H1 (cell line): ENCODE measurements around the gene EBF3. TPM values are rescaled to one million over a fixed set of nuclear protein-coding genes. Genes with fewer than 3 reads are reported as not detected.

Source experiments
- CTCF ChIA-PET: fragments of 300-600 bp; sonication (Branson Sonifier 250); formaldehyde crosslinking; loops from one replicate; lab custom pipeline; 2021; ENCODE audit not compliant: partially characterized antibody; lab: Charles Lee
- POLR2A ChIA-PET: fragments of 300-600 bp; sonication (Branson Sonifier 250); formaldehyde crosslinking; loops from one replicate; lab custom pipeline; 2021; ENCODE audit warnings: inconsistent platforms; ENCODE audit not compliant: partially characterized antibody; lab: Charles Lee
- DNase-seq, 2 experiments: peaks; one replicate each; pipeline versions ENCODE4 v3.0.0 to v3.0.0-alpha.2; 2010 to 2022; ENCODE audit warnings: low spot score in 2 of 2, low read depth in 1 of 2, mixed read lengths in 1 of 2
- FAIRE-seq: peaks from 2 replicates; lab custom pipeline; 2011; peaks lifted over from hg19 to GRCh38; lab: Jason Lieb, UNC
- H2AFZ ChIP-seq: 2 replicates; pipeline ENCODE4 v1.8.1; 2012; ENCODE audit warnings: low read length, inconsistent platforms
- H2AK5ac ChIP-seq: 2 replicates; pipeline ENCODE4 v1.6.1; 2013; ENCODE audit warnings: low read depth, low read length
- H2BK120ac ChIP-seq: replicated peaks from 2 replicates; pipeline ENCODE3; 2013; ENCODE audit warnings: low read depth, low read length, inconsistent platforms
- H2BK12ac ChIP-seq: 2 replicates; pipeline ENCODE4 v1.6.1; 2013; ENCODE audit warnings: low read depth, low read length
- H2BK15ac ChIP-seq: 2 replicates; pipeline ENCODE4 v1.6.1; 2013; ENCODE audit warnings: low read length
- H2BK20ac ChIP-seq: 2 replicates; pipeline ENCODE4 v1.6.1; 2013; ENCODE audit warnings: low read length
- H2BK5ac ChIP-seq: 2 replicates; pipeline ENCODE4 v1.6.1; 2013; ENCODE audit warnings: low read depth, low read length
- H3K14ac ChIP-seq: 2 replicates; pipeline ENCODE4 v1.6.1; 2013; ENCODE audit warnings: inconsistent platforms; ENCODE audit not compliant: insufficient read length
- H3K18ac ChIP-seq: 2 replicates; pipeline ENCODE4 v1.6.1; 2013; ENCODE audit warnings: low read length; ENCODE audit errors: extremely low read depth
- H3K23ac ChIP-seq: 2 replicates; pipeline ENCODE4 v1.6.1; 2013; ENCODE audit warnings: inconsistent platforms; ENCODE audit not compliant: insufficient read length
- H3K23me2 ChIP-seq: 2 replicates; pipeline ENCODE4 v1.6.1; 2013; ENCODE audit warnings: low read depth, low read length
- H3K27ac ChIP-seq: 2 replicates; pipeline ENCODE4 v1.6.1; 2011; ENCODE audit warnings: low read depth, low read length, inconsistent platforms
- H3K27me3 ChIP-seq, 4 experiments: replicated peaks in 1 of 4; 1 replicate in 1 of 4; 2 replicates in 3 of 4; pipeline versions ENCODE4 v1.6.1 to v1.8.1; 2011 to 2013; ENCODE audit warnings: low read length in 3 of 4, mild to moderate bottlenecking in 3 of 4, inconsistent platforms in 2 of 4, mixed read lengths in 2 of 4, moderate library complexity in 1 of 4; ENCODE audit not compliant: control insufficient read depth in 3 of 4, insufficient read depth in 3 of 4; ENCODE audit errors: extremely low read depth in 1 of 4
- H3K36me3 ChIP-seq, 4 experiments: 2 replicates each; pipeline versions ENCODE4 v1.6.1 to v1.8.1; 2011 to 2013; ENCODE audit warnings: mild to moderate bottlenecking in 4 of 4, low read length in 3 of 4, moderate library complexity in 2 of 4, control low read depth in 1 of 4, inconsistent platforms in 1 of 4; ENCODE audit not compliant: insufficient read depth in 4 of 4, control insufficient read depth in 2 of 4
- H3K4ac ChIP-seq: replicated peaks from 2 replicates; pipeline ENCODE3; 2013; ENCODE audit warnings: low read length, low read depth, mixed read lengths, inconsistent platforms; ENCODE audit not compliant: insufficient read length
- H3K4me1 ChIP-seq, 4 experiments: replicated peaks in 1 of 4; 1 replicate in 1 of 4; 2 replicates in 3 of 4; pipeline versions ENCODE4 v1.6.1 to v1.8.1; 2011 to 2013; ENCODE audit warnings: low read length in 3 of 4, inconsistent platforms in 2 of 4, mixed read lengths in 1 of 4; ENCODE audit not compliant: insufficient read depth in 4 of 4, control insufficient read depth in 3 of 4
- H3K4me2 ChIP-seq, 2 experiments: 2 replicates each; pipeline versions ENCODE4 v1.6.1 to v1.8.1; 2011 to 2013; ENCODE audit warnings: low read depth in 2 of 2, low read length in 2 of 2, control low read depth in 1 of 2, inconsistent platforms in 1 of 2, mild to moderate bottlenecking in 1 of 2; ENCODE audit not compliant: insufficient read depth in 1 of 2
- H3K4me3 ChIP-seq, 4 experiments: fragments of 200-600, 300-600 bp in 1 of 4; sonication (generic), shearing (Covaris generic), sonication (Bioruptor Twin) in 1 of 4; 2 replicates each; pipeline versions ENCODE4 v1.5.1 to v1.8.1; 2011 to 2016; ENCODE audit warnings: low read length in 4 of 4, low read depth in 3 of 4, control low read depth in 2 of 4, inconsistent platforms in 2 of 4, mild to moderate bottlenecking in 2 of 4, mixed read lengths in 1 of 4, moderate library complexity in 1 of 4; ENCODE audit not compliant: insufficient read depth in 2 of 4; ENCODE audit errors: extremely low read depth in 1 of 4
- H3K56ac ChIP-seq: replicated peaks from 2 replicates; pipeline ENCODE3; 2013; ENCODE audit warnings: low read depth, mild to moderate bottlenecking, mixed read lengths, low read length, inconsistent platforms; ENCODE audit not compliant: insufficient read length
- H3K79me1 ChIP-seq: 2 replicates; pipeline ENCODE4 v1.6.1; 2013; ENCODE audit warnings: low read depth, low read length, control low read depth
- H3K79me2 ChIP-seq, 2 experiments: 2 replicates each; pipeline versions ENCODE4 v1.6.1 to v1.8.1; 2012 to 2013; ENCODE audit warnings: low read length in 2 of 2, mild to moderate bottlenecking in 2 of 2, inconsistent platforms in 1 of 2; ENCODE audit not compliant: insufficient read depth in 2 of 2, control insufficient read depth in 1 of 2
- H3K9ac ChIP-seq, 4 experiments: replicated peaks in 1 of 4; 1 replicate in 1 of 4; 2 replicates in 3 of 4; pipeline versions ENCODE4 v1.6.1 to v1.8.1; 2011 to 2013; ENCODE audit warnings: low read depth in 3 of 4, low read length in 3 of 4, control low read depth in 2 of 4, mild to moderate bottlenecking in 2 of 4, moderate library complexity in 2 of 4, inconsistent platforms in 1 of 4; ENCODE audit errors: extremely low read depth in 1 of 4
- H3K9me3 ChIP-seq, 2 experiments: 2 replicates each; pipeline versions ENCODE4 v1.6.1 to v1.8.1; 2012 to 2013; ENCODE audit warnings: mild to moderate bottlenecking in 2 of 2, moderate library complexity in 2 of 2, control low read depth in 1 of 2, inconsistent platforms in 1 of 2, low read depth in 1 of 2, low read length in 1 of 2, mixed read lengths in 1 of 2; ENCODE audit not compliant: insufficient read depth in 2 of 2
- H4K20me1 ChIP-seq, 2 experiments: replicated peaks in 1 of 2; 2 replicates each; pipeline versions ENCODE3 to v1.8.1; 2011 to 2013; ENCODE audit warnings: inconsistent platforms in 2 of 2, low read length in 2 of 2, mild to moderate bottlenecking in 1 of 2; ENCODE audit not compliant: insufficient read depth in 2 of 2, control insufficient read depth in 1 of 2
- H4K5ac ChIP-seq: 2 replicates; pipeline ENCODE4 v1.6.1; 2013; ENCODE audit warnings: low read length, low read depth, mixed read lengths, inconsistent platforms; ENCODE audit not compliant: insufficient read length
- H4K8ac ChIP-seq: 2 replicates; pipeline ENCODE4 v1.8.0; 2013; ENCODE audit warnings: mild to moderate bottlenecking, moderate library complexity, low read length, inconsistent platforms; ENCODE audit not compliant: insufficient read depth; ENCODE audit errors: extremely low read depth
- H4K91ac ChIP-seq: replicated peaks from 2 replicates; pipeline ENCODE3; 2013; ENCODE audit warnings: low read length, mixed read lengths, inconsistent platforms; ENCODE audit not compliant: insufficient read length
- BRCA1 ChIP-seq: IDR thresholded peaks from 2 replicates; pipeline ENCODE4 v1.6.1; 2012; ENCODE audit warnings: low read depth, low read length, improper control_type of control experiment
- CTBP2 ChIP-seq: IDR thresholded peaks from 2 replicates; pipeline ENCODE4 v1.7.0; 2011; ENCODE audit warnings: borderline replicate concordance, mild to moderate bottlenecking, moderate library complexity, mixed read lengths, low read length; ENCODE audit not compliant: insufficient read depth, insufficient read length
- WGBS, 2 experiments: shearing (Covaris generic) in 1 of 2; methylation state at CpG; one replicate each; pipeline versions ENCODE4 v1.1.6 to v1.1.7; 2013 to 2015; ENCODE audit warnings: low lambda C conversion rate in 2 of 2, mixed read lengths in 2 of 2, inconsistent platforms in 1 of 2, low coverage in 1 of 2, missing lambda C conversion rate in 1 of 2; ENCODE audit not compliant: insufficient replicate concordance in 2 of 2, insufficient coverage in 1 of 2, insufficient read length in 1 of 2; ENCODE audit errors: extremely low coverage in 1 of 2, missing lambda C conversion rate in 1 of 2; 5-methylcytosine and 5-hydroxymethylcytosine counted together
- polyA plus RNA-seq, 7 experiments: library from polyadenylated mRNA; depleted of rRNA in 3 of 7; stranded (reverse) in 5 of 7; unstranded in 2 of 7; fragments of >200 nt in 5 of 7; fragments of 200-250 nt in 2 of 7; gene quantifications; 1 replicate in 5 of 7; 2 replicates in 1 of 7; 4 replicates in 1 of 7; pipeline versions ENCODE4 v1.2.1 to v1.2.3, GENCODE V29; 2011 to 2013; ENCODE audit warnings: missing spikeins in 2 of 7, mixed read lengths in 2 of 7
- total RNA-seq: library from RNA; stranded (reverse); fragmentation: NEBNext Ultra II Directional; extraction: Animal tissue kit (Norgen Biotek cat#: 25700); gene quantifications from 2 replicates; pipeline ENCODE4 v1.2.1, GENCODE V29; 2021

The EBF3 gene
- total and polyA plus RNA-seq, 2 of the 8 experiments (the other 6 are each of a cell fraction or from before 2014, with no cell fraction given) = 0.08 to 0.26 TPM

DNA sequence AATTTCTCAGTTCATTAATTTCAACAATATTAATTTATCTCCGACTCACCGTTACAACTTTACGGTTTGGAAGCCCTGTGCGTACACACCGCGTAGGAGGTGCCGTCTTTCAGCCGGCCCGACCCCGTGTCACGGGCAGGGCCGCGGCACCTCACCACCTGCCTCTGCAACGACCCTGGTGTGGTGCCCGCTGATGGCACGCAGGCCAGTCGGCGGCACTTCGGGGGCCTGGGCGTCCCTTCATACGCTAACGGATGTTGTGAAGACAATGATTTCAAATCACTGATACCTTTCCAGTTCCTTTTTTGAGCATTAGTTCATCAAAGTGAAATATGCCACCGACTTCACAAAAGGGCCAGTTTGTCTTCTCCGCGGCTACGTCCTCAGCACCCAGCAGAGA lies 125.3 kb downstream of the EBF3 start:
- no peak overlapping the region for H4K8ac ChIP-seq
- no peaks in the 10 kb centered on the region for H3K36me3 ChIP-seq
- no peak overlapping the region for H3K4me2 ChIP-seq
- H4K5ac ChIP-seq = no peak overlapping the region
- no peak for DNase-seq
- no peak overlapping the region for H3K9ac ChIP-seq
- TF ChIP-seq CTBP2 (no peak), BRCA1 (no peak)
- no peak overlapping the region for H2BK120ac ChIP-seq
- H3K23ac ChIP-seq = no peak overlapping the region
- H3K4me3 ChIP-seq = no peak overlapping the region
- no peak overlapping the region for H3K56ac ChIP-seq
- H3K27me3 ChIP-seq = no peaks in the 10 kb centered on the region
- no peak overlapping the region for H3K14ac ChIP-seq
- H2AK5ac ChIP-seq = no peak overlapping the region
- no peak overlapping the region for H3K4ac ChIP-seq
- no peaks in the 10 kb centered on the region for H3K79me2 ChIP-seq
- no peak overlapping the region for H3K18ac ChIP-seq
- POLR2A ChIA-PET = no interaction called here
- H2BK12ac ChIP-seq = no peak overlapping the region
- no peak overlapping the region for H2AFZ ChIP-seq
- no peaks in the 10 kb centered on the region for H4K20me1 ChIP-seq
- CTCF ChIA-PET = interaction anchor here (0.6 to 1.3 kb wide), 2 partner anchors 14 to 205 kb away, joined by 3 to 4 read pairs; no protein-coding TSS in a partner anchor
- H3K23me2 ChIP-seq = no peaks in the 10 kb centered on the region
- no peak overlapping the region for H2BK15ac ChIP-seq
- H3K4me1 ChIP-seq = no peaks in the 10 kb centered on the region
- H3K79me1 ChIP-seq = no peaks in the 10 kb centered on the region
- no peak for FAIRE-seq
- no peak overlapping the region for H2BK20ac ChIP-seq
- no peaks in the 10 kb centered on the region for H3K9me3 ChIP-seq
- no peak overlapping the region for H3K27ac ChIP-seq
- H2BK5ac ChIP-seq = no peak overlapping the region
- H4K91ac ChIP-seq = no peak overlapping the region
- WGBS, 2 experiments = 95% methylated on average over 26 of the region's 26 CpGs; no CpG with 5 or more reads in 1 of the 2 experiments
